ENCODE data around the gene FASN. TPM values are rescaled to one million over a fixed set of nuclear protein-coding genes. Genes with fewer than 3 reads are reported as not detected.

FASN gene
- total and polyA plus RNA-seq, 2 donors (not counting 3 experiments of a cell fraction or from before 2014, with no cell fraction given) = 101 to 360 TPM

GRCh38 chr17:82121246-82121645 lies 23.2 kb upstream of the FASN start:
- DNase-seq (ENCODE audit: low read depth, low spot score) (no peak), FAIRE-seq (no peak)
- H3K4me3 ChIP-seq (replicated peaks in 1 of 3; ENCODE audit: insufficient read depth in 1 of 3, low read depth in 1 of 3, low read length in 3 of 3) = no peak overlapping the region
- dilution Hi-C loops (cut with MboI; ENCODE audit: extremely low pct_ligation_motif_present, low sequenced_read_pairs) = no loop called here
- H3K9me3 ChIP-seq (replicated peaks; ENCODE audit: control insufficient read depth, insufficient read depth, low read length) = no peaks in the 10 kb centered on the region
- BruUV-seq (replicated peaks) = no TSS peak
- H3K27me3 ChIP-seq (ENCODE audit: control insufficient read depth in 2 of 2, insufficient read depth in 2 of 2, low read length in 2 of 2) = no peaks in the 10 kb centered on the region
- intact Hi-C loops (cut with micrococcal nuclease) = no loop called here
- no peak overlapping the region for H3K27ac ChIP-seq (ENCODE audit: insufficient read depth, low read depth, low read length)
- no peaks in the 10 kb centered on the region for H4K20me1 ChIP-seq (replicated peaks; ENCODE audit: control insufficient read depth, extremely low read depth, insufficient read depth, low read length)
- TF ChIP-seq GATA2 (IDR thresholded peaks at IDR 0.05; ENCODE audit: insufficient read depth, insufficient read length, low read depth, low read length) (no peak), MYC (IDR thresholded peaks at IDR 0.05; ENCODE audit: low read depth, low read length) (no peak), EZH2 (IDR thresholded peaks at IDR 0.05; ENCODE audit: borderline replicate concordance, low read depth, low read length, severe bottlenecking) (no peak), FOS (IDR thresholded peaks at IDR 0.05; ENCODE audit: borderline replicate concordance, insufficient read depth, low read length) (no peak), MAX (IDR thresholded peaks at IDR 0.05; ENCODE audit: insufficient read depth, insufficient read length) (no peak), POLR2A (IDR thresholded peaks at IDR 0.05; ENCODE audit: low read depth, low read length) (no peak), JUN (IDR thresholded peaks at IDR 0.05; ENCODE audit: borderline replicate concordance, insufficient read depth, insufficient read length, low read depth) (no peak), POLR2AphosphoS5 (IDR thresholded peaks at IDR 0.05; ENCODE audit: insufficient read depth, low read depth, low read length) (no peak)
- POLR2A ChIA-PET = interaction anchor here (0.6 kb wide), 1 partner anchor 10 kb away, joined by 7 read pairs; no protein-coding TSS in a partner anchor
- H3K4me1 ChIP-seq (ENCODE audit: control insufficient read depth, extremely low read depth, insufficient read depth, low read length) = no peaks in the 10 kb centered on the region
- CTCF ChIA-PET = interaction anchor here (1.9 kb wide), 1 partner anchor 21 kb away, joined by 4 read pairs; no protein-coding TSS in a partner anchor
- H3K36me3 ChIP-seq (ENCODE audit: control insufficient read depth in 2 of 2, extremely low read depth in 1 of 2, insufficient read depth in 2 of 2, low read length in 2 of 2) = no peaks in the 10 kb centered on the region
- H3K4me2 ChIP-seq (ENCODE audit: insufficient read depth, low read length) = no peak overlapping the region
- no peak overlapping the region for H3K9ac ChIP-seq (replicated peaks; ENCODE audit: extremely low read depth, insufficient read depth, low read length)
- no peaks in the 10 kb centered on the region for H3K79me2 ChIP-seq (ENCODE audit: control insufficient read depth, insufficient read depth, low read length)
- no peaks in the 10 kb centered on the region for H3K9me1 ChIP-seq (replicated peaks; ENCODE audit: control insufficient read depth, extremely low read depth, insufficient read depth, low read length)
- no peak overlapping the region for H2AFZ ChIP-seq (ENCODE audit: low read depth, low read length)

- H3K79me2 ChIP-seq (ENCODE audit: control insufficient read depth, insufficient read depth, low read length) = no peaks in the 10 kb centered on the region
- BruUV-seq (replicated peaks) = no TSS peak
- POLR2A ChIA-PET = no interaction called here
- no peaks in the 10 kb centered on the region for H3K9me3 ChIP-seq (replicated peaks; ENCODE audit: control insufficient read depth, insufficient read depth, low read length)
- dilution Hi-C loops (cut with MboI; ENCODE audit: extremely low pct_ligation_motif_present, low sequenced_read_pairs) = no loop called here
- no peak overlapping the region for H2AFZ ChIP-seq (ENCODE audit: low read depth, low read length)
- no peaks in the 10 kb centered on the region for H3K27me3 ChIP-seq (ENCODE audit: control insufficient read depth in 2 of 2, insufficient read depth in 2 of 2, low read length in 2 of 2)
- H3K4me2 ChIP-seq (ENCODE audit: insufficient read depth, low read length) = no peak overlapping the region
- no peaks in the 10 kb centered on the region for H3K9me1 ChIP-seq (replicated peaks; ENCODE audit: control insufficient read depth, extremely low read depth, insufficient read depth, low read length)
- no peak overlapping the region for H3K4me3 ChIP-seq (replicated peaks in 1 of 3; ENCODE audit: insufficient read depth in 1 of 3, low read depth in 1 of 3, low read length in 3 of 3)
- FAIRE-seq (no peak), DNase-seq (ENCODE audit: low read depth, low spot score) (no peak)
- no peak overlapping the region for H3K27ac ChIP-seq (ENCODE audit: insufficient read depth, low read depth, low read length)
- H3K4me1 ChIP-seq (ENCODE audit: control insufficient read depth, extremely low read depth, insufficient read depth, low read length) = no peaks in the 10 kb centered on the region
- intact Hi-C loops (cut with micrococcal nuclease) = no loop called here
- no peak overlapping the region for H3K9ac ChIP-seq (replicated peaks; ENCODE audit: extremely low read depth, insufficient read depth, low read length)
- no peaks in the 10 kb centered on the region for H4K20me1 ChIP-seq (replicated peaks; ENCODE audit: control insufficient read depth, extremely low read depth, insufficient read depth, low read length)
- no peak for TF ChIP-seq POLR2AphosphoS5 (IDR thresholded peaks at IDR 0.05; ENCODE audit: insufficient read depth, low read depth, low read length)
- TF ChIP-seq POLR2A (IDR thresholded peaks at IDR 0.05; ENCODE audit: low read depth, low read length) = no peak
- no peak for TF ChIP-seq JUN (IDR thresholded peaks at IDR 0.05; ENCODE audit: borderline replicate concordance, insufficient read depth, insufficient read length, low read depth)
- TF ChIP-seq MAX (IDR thresholded peaks at IDR 0.05; ENCODE audit: insufficient read depth, insufficient read length) = no peak
- no peak for TF ChIP-seq CTCF (IDR thresholded peaks at IDR 0.05; ENCODE audit: extremely low read depth in 1 of 2, insufficient read depth in 1 of 2, low read depth in 1 of 2, low read length in 2 of 2)
- TF ChIP-seq GATA2 (IDR thresholded peaks at IDR 0.05; ENCODE audit: insufficient read depth, insufficient read length, low read depth, low read length) = no peak
- no peak for TF ChIP-seq MYC (IDR thresholded peaks at IDR 0.05; ENCODE audit: low read depth, low read length)
- no peak for TF ChIP-seq FOS (IDR thresholded peaks at IDR 0.05; ENCODE audit: borderline replicate concordance, insufficient read depth, low read length)
- TF ChIP-seq EZH2 (IDR thresholded peaks at IDR 0.05; ENCODE audit: borderline replicate concordance, low read depth, low read length, severe bottlenecking) = no peak
- no peaks in the 10 kb centered on the region for H3K36me3 ChIP-seq (ENCODE audit: control insufficient read depth in 2 of 2, extremely low read depth in 1 of 2, insufficient read depth in 2 of 2, low read length in 2 of 2)
- CTCF ChIA-PET = no interaction called here
Measured at GRCh38 chr17:82120148-82120547, 22.1 kb upstream of the FASN start.
